GM04503 (cell line): ENCODE results near the gene CYTH1.

Experiments used
- DNase-seq: peaks from one replicate; pipeline ENCODE4 v3.0.0-alpha.2; 2012; ENCODE audit warnings: low read depth

CYTH1 gene

DNA sequence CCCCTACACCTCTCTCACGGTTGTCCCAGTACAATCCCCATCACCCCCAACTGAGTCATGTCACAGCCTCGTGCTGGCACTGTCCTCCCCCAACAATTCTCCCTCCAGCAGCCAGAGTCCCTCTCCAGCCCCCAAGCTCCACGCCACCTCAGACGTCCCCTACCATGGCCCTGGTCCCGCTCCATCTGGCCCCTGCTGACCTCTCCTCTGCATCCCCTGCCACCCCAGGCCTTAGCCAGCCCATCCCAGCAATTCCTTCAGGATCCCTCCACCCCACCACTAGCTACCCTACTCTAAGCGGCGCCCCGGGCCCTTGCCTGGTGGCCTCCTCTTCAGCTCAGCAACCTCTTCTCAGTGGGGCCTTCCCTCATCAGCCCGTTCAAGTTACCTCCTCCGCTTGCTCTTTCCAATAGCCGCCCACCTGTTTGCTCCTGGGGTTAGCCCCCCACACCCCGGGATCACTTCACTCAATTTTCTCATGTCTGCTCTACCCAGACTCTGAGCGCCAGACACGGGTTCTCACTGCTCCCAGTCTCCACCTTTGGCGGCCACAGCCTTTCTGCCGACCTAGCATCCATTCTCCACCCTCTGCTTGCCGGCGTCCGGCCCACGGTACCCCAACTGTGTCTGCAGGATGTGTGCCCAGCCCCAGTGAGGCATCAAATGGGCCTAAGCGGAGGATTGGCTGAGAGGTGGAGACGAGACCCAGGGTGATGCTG is 112.7 kb downstream of the CYTH1 start:
- no peak for DNase-seq

DNA sequence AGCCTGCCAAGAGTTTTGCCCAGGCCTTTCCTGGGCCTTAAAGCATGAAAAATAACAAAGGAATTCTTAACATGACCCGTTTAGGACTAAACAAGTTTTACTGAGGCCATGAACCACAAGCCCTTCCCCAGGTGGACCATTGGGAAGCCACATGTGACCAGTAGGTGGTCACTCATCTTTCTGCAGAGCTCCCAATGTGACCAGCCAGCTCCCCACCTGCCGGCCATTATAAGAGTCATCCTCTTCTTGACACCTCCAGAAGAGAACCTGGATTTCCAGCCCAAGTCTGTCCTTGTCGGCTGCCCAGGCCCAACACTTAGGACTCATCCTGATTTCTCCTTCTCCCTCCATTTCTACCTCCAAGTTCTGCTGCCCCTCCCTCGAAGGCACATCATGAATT is 113.2 kb downstream of the CYTH1 start:
- DNase-seq: no peak

DNA sequence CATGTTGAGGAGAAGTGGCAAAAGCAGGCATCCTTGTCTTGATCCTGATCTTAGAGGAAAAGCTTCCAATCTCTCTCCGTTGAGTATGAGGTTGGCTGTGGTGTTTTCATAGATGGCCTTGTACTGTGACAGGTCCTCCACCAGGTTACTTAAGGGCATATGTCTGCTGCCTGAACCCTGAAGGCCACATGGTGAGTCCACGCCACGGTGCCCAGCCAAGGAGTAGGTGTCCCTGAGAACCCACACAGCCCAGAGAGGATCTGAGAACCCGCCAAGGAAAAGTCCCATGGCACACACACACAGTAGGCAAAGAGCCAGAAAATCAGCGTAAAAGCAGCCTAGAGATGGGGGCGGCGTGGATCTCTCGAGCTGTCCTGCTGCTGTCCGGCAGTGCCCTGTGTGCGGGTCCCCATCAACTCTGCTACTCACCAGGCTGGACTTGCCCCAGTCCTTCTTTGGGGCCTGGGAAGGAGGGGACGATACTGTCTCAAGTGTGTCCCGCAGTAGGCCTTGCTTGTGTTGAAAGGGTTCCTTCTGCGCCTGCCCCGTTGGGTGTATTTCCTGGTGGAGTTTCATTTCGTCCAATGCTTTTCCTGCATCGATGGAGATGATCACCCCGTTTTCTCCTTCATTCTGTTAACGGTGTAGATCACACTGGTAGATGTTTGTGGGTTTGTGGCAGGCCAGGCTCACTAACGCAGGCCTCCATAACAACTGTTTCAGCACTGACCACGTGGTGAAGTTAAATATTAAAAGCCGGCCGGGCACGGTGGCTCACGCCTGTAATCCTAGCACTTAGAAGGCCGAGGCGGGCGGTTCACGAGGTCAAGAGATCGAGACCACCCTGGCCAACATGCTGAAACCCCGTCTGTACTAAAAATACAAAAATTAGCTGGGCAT is 114.1 kb downstream of the CYTH1 start:
- no peak for DNase-seq

DNA sequence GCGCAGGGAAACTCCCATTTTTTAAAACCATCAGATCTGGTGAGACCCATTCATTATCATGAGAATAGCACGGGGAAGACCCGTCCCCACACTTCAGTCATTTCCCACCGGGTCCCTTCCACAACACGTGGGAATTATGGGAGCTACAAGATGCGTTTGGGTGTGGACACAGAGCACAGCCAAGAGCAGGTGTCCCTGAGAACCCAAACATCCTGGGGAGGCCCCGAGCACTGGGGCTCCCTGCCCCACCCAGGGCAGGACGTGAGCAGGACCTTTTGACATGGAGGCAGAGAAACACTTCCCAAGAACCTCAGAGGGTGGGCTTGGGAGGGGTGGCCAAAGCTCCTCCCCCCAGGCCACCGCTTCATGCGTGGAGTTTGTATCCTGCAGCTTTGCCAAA is 115.0 kb downstream of the CYTH1 start:
- DNase-seq: no peak

DNA sequence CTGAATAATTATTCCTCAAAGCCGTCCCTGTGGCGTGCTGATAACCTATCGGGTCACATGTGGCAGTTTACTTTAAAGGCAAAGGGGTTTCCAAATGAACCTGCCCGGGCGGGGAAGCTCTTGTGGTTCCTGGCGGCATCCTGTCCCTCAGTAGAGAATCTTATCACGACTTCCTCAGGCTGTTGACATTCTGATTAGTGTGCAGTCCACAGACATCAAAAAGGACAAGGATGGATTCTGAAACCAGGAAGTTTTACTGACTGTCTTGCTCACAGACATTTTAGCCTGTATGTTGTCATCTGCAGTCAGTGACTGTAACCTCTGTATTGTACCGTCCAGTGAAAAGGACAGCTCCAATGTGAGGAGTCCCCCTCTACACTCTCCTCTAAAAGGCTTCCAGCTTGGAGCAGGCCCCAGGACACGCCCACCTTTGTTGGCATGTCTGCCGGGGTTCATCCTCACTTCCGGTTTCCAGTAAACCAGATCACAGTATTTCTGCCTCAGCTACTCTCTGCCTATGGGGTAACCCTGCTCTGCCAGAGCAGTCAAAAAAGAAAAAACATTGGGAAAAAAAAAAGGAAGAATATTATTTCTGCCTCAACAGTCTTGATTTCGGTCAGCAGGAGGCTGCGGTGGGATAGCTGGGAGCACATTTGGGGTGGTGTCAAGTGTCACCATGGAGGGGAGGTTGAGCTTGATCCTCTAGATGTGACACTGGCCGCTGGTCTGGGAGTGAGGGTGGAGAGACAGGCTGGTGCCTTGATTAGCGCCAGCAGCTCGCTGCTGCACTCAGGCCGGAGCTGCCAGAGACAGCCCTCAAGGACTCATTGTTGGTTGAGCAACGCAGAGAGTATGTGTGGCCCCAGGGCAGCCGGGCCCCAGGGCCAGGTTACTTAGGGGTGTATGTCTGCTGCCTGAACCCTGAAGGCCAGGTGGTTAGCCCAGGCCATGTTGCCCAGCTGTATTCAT is 115.8 kb downstream of the CYTH1 start:
- DNase-seq: no peak

DNA sequence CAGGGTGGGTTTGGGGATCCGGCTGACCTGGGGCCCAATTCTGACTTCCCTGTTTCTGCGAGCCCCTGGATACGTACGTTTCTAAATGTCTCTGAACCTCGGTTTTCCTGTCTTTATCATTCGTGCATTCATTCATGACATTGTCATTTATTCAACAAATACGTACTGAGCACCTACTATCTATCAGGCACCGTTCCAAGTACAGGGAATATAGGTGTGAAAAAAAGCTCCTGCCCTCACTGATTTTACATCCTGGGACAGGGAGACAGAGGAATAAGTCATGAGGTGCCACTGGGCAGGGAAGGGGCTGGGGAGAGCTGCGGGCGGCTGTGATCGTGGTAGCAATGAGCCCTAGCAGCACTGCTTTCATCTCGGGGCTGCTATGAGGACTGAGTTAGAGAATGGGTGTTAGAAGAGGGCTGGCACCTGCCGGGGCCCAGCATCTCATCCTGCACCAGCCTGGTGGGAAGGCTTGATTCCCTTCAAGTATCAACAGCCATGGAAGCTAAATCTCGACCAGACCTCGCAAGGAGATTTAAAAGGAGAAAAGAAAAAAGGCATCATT is 116.6 kb downstream of the CYTH1 start:
- no peak for DNase-seq

DNA sequence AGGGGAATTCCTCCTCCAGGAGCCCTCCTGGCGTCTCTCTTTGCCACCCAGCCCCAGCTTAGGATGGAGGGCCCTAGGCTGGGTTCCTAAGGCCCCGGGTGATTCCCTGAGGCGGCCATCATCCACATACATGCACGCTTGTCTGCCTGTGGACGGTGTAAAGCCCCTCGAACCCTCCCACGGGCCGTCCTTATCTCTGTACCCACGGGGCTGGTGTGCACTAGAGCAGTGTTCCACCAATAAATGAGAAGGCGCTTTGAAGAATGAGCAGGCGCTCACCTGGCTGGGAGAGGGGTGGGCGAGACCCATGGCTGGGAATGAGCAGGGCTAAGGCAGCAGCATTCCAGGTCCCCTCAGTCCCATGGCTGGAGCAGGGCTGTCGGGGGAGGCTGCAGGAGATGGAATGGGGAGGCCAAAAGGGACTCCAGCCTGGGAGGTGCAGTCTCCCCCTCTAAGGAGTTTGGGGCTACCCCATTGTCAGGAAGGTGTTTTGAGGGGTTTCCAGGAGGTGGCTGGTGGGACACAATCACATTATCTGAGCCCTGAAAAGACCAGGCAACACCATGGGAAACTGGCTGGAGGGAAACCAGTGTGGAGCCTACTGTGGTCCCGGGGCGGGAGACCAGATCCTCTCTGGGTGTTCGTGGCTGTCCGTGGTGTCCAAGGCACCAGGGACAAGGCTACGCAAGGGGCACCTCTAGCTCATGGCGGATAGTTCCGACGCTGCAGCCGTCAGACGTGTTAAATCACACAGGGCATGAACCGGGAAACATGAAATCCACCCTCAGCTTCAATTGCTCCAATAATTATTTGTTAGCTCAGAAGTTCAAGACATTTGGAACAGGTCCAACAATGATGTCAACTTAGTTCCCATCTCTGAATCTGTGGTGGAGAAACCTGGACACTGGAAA is 117.3 kb downstream of the CYTH1 start:
- DNase-seq: no peak

DNA sequence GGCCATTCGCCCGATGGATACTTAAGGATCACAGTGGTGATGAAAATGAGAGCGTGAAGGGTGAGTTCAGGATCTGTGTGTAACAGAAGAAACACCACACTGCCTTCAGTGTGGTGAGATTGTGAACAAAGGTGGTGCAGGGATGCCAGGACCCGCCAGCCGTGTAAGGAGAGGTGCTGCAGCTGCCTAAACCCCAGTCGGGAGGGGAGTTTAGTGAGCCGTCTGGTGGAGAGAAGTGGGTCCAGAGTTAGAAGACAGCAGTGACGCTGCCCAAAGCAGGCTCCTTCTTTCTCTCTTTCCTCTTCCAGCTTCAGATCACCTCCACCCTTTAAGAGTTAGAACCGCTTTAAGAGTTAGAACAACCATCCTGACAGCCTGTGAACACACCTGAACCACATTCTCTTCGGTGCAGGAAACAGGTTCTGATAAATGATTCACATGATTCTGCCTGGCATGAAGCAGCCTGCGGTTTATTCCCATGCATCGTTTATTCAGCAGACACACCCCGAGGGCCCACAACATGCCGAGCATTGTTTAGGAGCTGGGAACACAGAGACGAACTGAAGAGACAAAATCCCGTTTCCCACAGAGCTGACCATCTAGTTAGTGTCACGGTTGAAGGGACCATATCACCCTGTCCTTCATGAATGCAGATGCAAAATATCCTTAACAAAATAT is 120.8 kb downstream of the CYTH1 start:
- DNase-seq: no peak

DNA sequence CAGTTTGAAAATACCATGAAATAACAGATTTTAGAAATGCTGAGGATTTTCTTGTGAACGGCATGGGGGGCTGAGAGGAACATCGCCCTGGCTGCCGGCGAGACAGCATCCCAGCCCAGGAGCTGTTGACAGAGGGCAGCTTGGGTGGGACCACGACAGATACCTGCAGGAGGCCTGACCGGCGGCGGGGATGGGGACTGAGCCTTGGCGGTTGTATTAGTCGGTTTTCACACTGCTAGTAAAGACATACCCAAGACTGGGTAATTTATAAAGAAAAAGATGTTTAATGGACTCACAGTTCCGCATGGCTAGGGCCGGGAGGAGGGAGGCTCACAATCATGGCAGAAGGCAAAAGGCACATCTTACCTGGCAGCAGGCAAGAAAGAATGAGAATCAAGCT is 122.5 kb downstream of the CYTH1 start:
- DNase-seq: no peak

DNA sequence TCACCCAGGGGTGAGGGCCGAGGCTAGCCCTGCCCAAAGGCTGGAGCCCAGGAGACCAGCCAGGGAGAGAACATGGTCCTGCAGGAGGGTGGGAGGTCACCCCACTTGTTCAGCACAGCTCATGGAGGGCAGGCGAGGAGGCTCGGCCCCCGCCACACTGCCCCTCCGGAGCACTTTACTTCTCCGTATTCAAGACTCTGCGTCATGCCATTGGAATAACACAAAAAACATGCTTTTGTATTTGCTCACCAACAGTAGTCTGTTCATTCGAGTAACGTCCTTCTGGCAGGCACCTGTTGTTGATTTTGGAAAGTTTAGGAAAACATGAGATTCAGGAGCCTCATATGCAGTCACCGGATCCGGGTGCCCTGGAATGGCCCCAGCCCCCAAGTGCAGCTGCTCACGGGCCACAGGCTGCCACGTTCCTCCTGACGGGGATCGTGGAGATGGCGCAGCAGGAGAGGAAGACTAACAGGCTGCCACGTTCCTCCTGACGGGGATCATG is 123.7 kb downstream of the CYTH1 start:
- DNase-seq: no peak

DNA sequence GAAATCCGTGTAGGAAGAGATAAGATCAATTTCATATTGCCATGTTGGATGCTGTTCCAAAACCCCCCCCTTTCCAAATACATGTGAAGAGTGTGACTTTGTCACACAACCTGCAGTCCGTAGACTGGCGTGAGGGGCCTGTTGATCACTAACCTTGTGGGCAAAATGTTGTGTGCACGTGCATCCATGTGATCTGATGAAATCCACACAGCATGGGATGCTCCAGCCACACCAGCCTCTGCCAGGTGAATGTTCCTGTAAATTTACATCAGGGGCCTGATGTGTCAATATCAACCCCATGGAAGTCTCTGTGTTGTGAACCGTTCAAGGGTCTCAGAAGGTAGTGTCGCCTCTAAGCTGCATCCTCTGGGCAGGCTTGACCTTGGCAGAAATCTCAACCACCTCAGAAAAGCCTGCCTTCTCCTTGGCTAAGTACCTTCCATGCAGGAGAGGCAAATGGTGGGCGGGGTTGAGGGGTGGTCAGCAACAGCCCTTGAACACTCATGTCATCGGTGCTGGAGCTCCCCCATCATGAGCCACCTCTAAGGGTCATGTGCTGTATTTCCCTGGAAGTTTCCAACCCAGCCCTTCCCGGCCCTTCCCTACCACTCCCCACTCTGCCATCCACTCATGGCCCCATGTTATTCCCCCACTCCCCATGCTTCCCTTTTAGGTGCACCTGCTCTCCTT is 126.7 kb downstream of the CYTH1 start:
- no peak for DNase-seq

DNA sequence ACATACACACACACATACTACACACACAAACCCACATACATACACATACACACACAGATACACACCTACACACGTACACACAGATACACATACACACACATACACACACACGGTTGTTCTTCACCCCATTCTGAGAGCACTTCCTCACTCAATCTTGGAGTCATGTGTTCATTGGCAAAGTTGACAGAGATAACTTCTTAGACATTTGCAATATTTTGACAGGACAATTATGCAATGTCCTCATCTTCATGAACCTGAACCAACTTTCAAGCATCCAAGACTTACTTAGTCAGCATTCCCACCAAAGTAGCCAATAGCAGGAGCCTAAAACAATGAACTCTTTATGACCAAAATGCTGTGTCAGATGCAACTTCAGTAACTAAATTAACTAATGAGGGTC is 127.7 kb downstream of the CYTH1 start:
- DNase-seq: no peak

DNA sequence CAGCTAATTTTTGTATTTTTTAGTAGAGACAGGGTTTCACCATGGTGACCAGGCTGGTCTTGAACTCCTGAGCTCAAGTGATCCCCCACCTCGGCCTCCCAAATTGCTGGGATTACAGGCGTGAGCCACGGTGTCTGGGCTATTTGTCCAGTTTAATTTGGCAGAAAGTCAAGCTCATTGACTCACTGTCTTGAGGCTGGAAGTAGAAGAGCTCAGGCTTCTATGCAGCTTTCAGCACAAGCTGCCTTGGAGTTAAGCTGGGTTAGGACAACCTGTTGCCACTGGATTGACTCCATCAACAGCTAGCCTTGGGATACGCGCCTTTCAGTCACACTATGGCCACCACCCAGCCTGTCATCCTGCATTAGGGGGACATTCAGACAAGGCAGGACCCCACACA is 128.7 kb downstream of the CYTH1 start:
- DNase-seq: no peak

DNA sequence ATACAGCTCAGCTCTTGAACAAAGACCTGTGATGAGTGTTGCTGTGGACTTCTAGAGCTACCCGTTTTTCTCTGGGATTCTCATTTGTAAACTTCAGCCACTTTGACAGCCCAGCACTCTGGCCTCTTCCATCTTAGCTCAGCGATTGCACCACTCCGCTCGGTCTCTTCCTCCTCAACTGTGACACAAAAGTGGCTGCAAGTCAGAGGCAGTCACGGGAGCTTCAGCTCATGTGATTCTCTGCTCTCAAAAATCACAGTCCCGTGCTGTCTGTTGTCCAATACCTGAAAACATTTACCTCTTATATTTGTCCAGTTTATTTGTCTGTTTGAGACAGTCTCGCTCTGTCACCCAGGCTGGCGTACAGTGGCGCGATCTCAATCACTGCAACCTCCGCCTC is 129.2 kb downstream of the CYTH1 start:
- DNase-seq: no peak

DNA sequence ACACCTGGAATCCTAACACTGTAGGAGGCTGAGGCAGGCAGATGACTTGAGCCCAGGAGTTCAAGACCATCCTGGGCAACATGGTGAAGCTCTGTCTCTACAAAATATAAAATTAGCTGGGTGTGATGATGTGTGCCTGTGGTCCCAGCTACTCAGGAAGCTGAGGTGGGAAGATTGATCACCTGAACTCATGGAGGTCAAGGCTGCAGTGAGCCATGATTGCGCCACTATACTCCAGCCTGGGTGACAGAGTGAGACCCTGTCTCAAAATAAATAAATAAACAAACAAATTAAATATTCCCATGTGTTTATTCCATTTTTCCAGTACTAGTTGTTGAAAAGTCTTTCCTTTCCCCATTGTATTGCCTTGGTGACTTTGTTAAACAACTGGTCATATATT is 130.0 kb downstream of the CYTH1 start:
- no peak for DNase-seq

DNA sequence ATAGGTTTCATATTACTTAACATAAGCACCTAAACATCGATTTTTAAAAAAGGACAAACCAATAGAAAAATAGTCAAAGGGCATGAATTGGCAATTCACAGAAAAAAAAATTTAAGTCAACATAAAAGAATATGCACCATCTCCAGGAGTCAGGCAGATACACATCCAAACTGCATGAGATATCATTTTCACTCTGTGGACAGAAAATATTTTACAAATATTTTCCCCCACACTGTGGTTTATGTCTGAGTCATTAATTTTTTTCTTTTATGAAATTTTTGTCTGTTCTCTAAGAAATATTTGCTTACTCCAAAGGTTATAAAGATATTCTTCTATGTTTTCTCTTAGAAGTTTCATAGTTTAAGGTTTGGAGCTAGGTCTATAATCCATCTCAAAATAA is 130.5 kb downstream of the CYTH1 start:
- no peak for DNase-seq

DNA sequence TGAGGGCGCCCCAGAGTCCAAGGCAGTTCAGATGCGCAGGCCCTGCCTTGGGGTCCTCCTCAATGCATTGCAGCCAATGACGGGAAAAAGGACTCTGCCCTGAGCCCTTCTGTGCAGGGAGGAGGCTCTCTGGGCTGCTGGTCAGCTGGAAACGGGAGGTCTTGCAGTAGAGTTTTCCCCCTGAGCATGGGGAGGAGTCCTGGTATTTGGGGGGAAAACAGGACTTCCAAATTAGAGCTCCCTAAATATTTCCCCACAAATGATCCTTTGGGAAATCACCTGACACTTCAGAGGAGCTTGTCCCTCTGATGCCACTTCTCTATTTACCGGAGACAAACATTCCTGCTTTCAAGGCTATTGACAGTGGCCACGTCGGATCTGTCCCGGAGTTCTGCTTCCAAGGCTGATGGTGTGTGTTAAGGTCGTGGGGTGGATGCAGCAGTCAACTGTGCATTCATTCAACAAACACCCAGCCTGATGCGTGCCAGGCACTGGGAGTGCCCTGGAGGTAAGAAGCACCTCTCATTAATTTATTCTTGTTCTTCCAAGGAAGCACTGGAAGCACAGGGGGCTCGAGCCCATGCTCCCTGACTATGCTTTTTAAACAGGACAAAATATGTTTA is 131.9 kb downstream of the CYTH1 start:
- no peak for DNase-seq

DNA sequence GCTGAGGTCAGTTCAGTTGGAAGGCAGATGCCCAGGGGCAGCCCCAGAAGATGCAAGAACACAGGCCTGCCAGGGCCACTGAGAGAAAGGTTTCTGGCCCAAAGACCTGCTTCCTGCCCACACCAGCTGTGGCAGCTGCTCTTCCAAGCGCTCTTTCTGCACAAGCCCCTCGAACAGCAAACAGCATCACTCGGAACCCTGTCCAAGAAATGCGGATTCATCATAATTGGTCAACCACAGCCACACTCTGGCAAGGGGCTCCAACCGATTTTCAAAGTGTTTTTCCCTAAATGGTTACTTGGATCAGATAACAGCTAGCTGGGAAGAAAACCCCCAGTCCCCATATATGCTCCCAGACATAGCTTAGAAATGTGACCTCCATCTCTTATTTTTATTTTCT is 133.8 kb downstream of the CYTH1 start:
- DNase-seq: no peak

DNA sequence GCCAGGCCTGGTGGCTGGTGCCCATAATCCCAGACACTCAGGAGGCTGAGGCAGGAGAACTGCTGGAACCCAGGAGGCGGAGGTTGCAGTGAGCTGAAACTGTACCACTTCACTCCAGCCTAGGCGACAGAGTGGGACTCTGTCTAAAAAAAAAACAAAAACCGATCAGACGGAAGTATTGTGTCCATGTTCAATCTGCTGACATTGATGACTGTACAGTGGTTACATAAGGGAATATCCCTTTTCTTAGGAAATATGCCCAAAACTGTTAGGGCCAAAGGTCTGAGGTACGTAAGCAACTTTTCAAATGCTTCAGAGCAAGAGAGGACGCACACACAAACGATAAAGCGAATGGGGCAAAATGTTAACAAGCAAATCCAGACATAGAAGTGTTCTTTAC is 135.0 kb downstream of the CYTH1 start:
- no peak for DNase-seq
